HepG2 (cell line): ENCODE measurements around the gene KRT12. TPM values are rescaled to one million over a fixed set of nuclear protein-coding genes. Genes with fewer than 3 reads are reported as not detected.

Experiments
- CBX5 ChIP-seq: sonication (generic); formaldehyde crosslinking; IDR thresholded peaks from 2 replicates; pipeline ENCODE4 v1.4.0; 2020; ENCODE audit warnings: missing genetic modification reagents, borderline replicate concordance
- ESRRA ChIP-seq: sonication (generic); formaldehyde crosslinking; IDR thresholded peaks from 2 replicates; pipeline ENCODE4 v1.5.1; 2020; ENCODE audit warnings: mild to moderate bottlenecking, low read depth, missing genetic modification reagents
- ETV5 ChIP-seq: IDR thresholded peaks from 2 replicates; pipeline ENCODE4 v1.6.1; 2018; ENCODE audit warnings: missing biosample characterization, missing genetic modification reagents, inconsistent platforms, borderline replicate concordance
- FOXO1 ChIP-seq: sonication (generic); formaldehyde crosslinking; IDR thresholded peaks from 2 replicates; pipeline ENCODE4 v1.4.0; 2020; ENCODE audit warnings: missing genetic modification reagents
- GATAD1 ChIP-seq: IDR thresholded peaks from 2 replicates; pipeline ENCODE4 v1.6.1; 2016; ENCODE audit warnings: missing genetic modification reagents, missing compliant biosample characterization
- HIVEP1 ChIP-seq: sonication (generic); formaldehyde crosslinking; IDR thresholded peaks from 2 replicates; pipeline ENCODE4 v1.4.0; 2020; ENCODE audit warnings: mild to moderate bottlenecking, missing genetic modification reagents
- HMGXB4 ChIP-seq, 2 experiments: sonication (generic) in 1 of 2; formaldehyde crosslinking in 1 of 2; IDR thresholded peaks; 2 replicates each; pipeline versions ENCODE4 v1.4.0 to v1.6.1; 2018 to 2020; ENCODE audit warnings: missing genetic modification reagents in 2 of 2, borderline replicate concordance in 1 of 2, low read depth in 1 of 2, mild to moderate bottlenecking in 1 of 2, missing biosample characterization in 1 of 2
- KMT2B ChIP-seq: IDR thresholded peaks from 2 replicates; pipeline ENCODE4 v1.6.1; 2016; ENCODE audit warnings: missing genetic modification reagents, missing compliant biosample characterization
- MXD1 ChIP-seq: sonication (generic); formaldehyde crosslinking; IDR thresholded peaks from 2 replicates; pipeline ENCODE4 v1.4.0; 2020; ENCODE audit warnings: mild to moderate bottlenecking, missing genetic modification reagents
- RAD21 ChIP-seq: fragments of 450-650 bp; formaldehyde crosslinking; IDR thresholded peaks from 2 replicates; pipeline ENCODE4 v1.5.0; 2020; ENCODE audit warnings: mild to moderate bottlenecking
- RBM39 ChIP-seq: fragments of 200-400 bp; formaldehyde crosslinking; IDR thresholded peaks from one replicate; pipeline ENCODE4 v1.6.1; 2018; ENCODE audit warnings: antibody characterized with exemption, mild to moderate bottlenecking, low read depth, low read length; ENCODE audit not compliant: poor library complexity, severe bottlenecking
- SALL1 ChIP-seq: sonication (generic); formaldehyde crosslinking; IDR thresholded peaks from 2 replicates; pipeline ENCODE4 v1.8.0; 2022; ENCODE audit warnings: mild to moderate bottlenecking, missing genetic modification reagents
- SETDB1 ChIP-seq: sonication (generic); formaldehyde crosslinking; IDR thresholded peaks from 2 replicates; pipeline ENCODE4 v1.5.1; 2020; ENCODE audit warnings: missing genetic modification reagents, mild to moderate bottlenecking, borderline replicate concordance
- SMC3 ChIP-seq: IDR thresholded peaks from 2 replicates; pipeline ENCODE4 v1.6.1; 2011; ENCODE audit warnings: low read length, improper control_type of control experiment
- TBX2 ChIP-seq: sonication (generic); formaldehyde crosslinking; IDR thresholded peaks from 2 replicates; pipeline ENCODE4 v1.5.0; 2020; ENCODE audit warnings: missing genetic modification reagents, mild to moderate bottlenecking, borderline replicate concordance
- YEATS2 ChIP-seq: sonication (generic); formaldehyde crosslinking; IDR thresholded peaks from 2 replicates; pipeline ENCODE4 v1.4.0; 2020; ENCODE audit warnings: missing genetic modification reagents, borderline replicate concordance
- ZNF253 ChIP-seq: sonication (generic); formaldehyde crosslinking; IDR thresholded peaks from 2 replicates; pipeline ENCODE4 v1.8.0; 2022; ENCODE audit warnings: mild to moderate bottlenecking, missing genetic modification reagents, borderline replicate concordance
- ZNF3 ChIP-seq: IDR thresholded peaks from 2 replicates; pipeline ENCODE4 v1.7.0; 2017; ENCODE audit warnings: inconsistent platforms
- ZNF678 ChIP-seq: sonication (generic); formaldehyde crosslinking; IDR thresholded peaks from 2 replicates; pipeline ENCODE4 v1.4.0; 2020; ENCODE audit warnings: mild to moderate bottlenecking, missing genetic modification reagents
- ZNF687 ChIP-seq: sonication (generic); formaldehyde crosslinking; IDR thresholded peaks from 2 replicates; pipeline ENCODE4 v1.5.1; 2020; ENCODE audit warnings: mild to moderate bottlenecking, missing genetic modification reagents, moderate library complexity
- ZNF691 ChIP-seq: sonication (generic); formaldehyde crosslinking; IDR thresholded peaks from 2 replicates; pipeline ENCODE4 v1.4.0; 2020; ENCODE audit warnings: missing genetic modification reagents, low read depth, mild to moderate bottlenecking, borderline replicate concordance
- ZSCAN31 ChIP-seq: sonication (generic); formaldehyde crosslinking; IDR thresholded peaks from 2 replicates; pipeline ENCODE4 v1.5.0; 2020; ENCODE audit warnings: low read depth, mild to moderate bottlenecking, missing genetic modification reagents
- polyA plus RNA-seq, 8 experiments: library from polyadenylated mRNA; depleted of rRNA in 3 of 8; stranded (reverse) in 7 of 8; unstranded in 1 of 8; fragments of >200 nt; fragmentation: Illumina TruSeq in 4 of 8; extraction: Trizol in 4 of 8; gene quantifications; 2 replicates each; pipeline versions ENCODE4 v1.2.1 to v1.2.3, GENCODE V29; 2011 to 2016; ENCODE audit warnings: low read depth in 4 of 8, missing spikeins in 1 of 8, mixed read lengths in 1 of 8; ENCODE audit not compliant: insufficient read depth in 1 of 8
- total RNA-seq, 5 experiments: library from RNA; depleted of rRNA; stranded (reverse); fragments of >200 nt; fragmentation: Illumina TruSeq; extraction: Trizol; gene quantifications; 2 replicates each; pipeline ENCODE4 v1.2.3, GENCODE V29; 2016; ENCODE audit warnings: low read depth in 1 of 5

KRT12 gene
- total and polyA plus RNA-seq, 2 of the 13 experiments (the other 11 are each of a cell fraction or from before 2014, with no cell fraction given): 0.07 to 0.09 TPM

GRCh38 chr17:40862985-40863733 lies 3.9 kb downstream of the KRT12 start (continued):
- TF ChIP-seq ZSCAN31 (CRISPR knock-in tag) (peak; percentile 56; the same call in 1 of the 2 replicates), ESRRA (CRISPR knock-in tag) (0 out of 2 replicates have a peak, but pooled peaks have one; percentile 47), HIVEP1 (0 out of 2 replicates have a peak, but pooled peaks have one; percentile 32), TBX2 (0 out of 2 replicates have a peak, but pooled peaks have one; percentile 35), ZNF678 (CRISPR knock-in tag) (no peak), ZNF691 (CRISPR knock-in tag) (peak; percentile 81; the same call in 1 of the 2 replicates), HMGXB4 (CRISPR knock-in tag; IDR thresholded peaks at IDR 0.05; ENCODE audit: borderline replicate concordance in 1 of 2, low read depth in 1 of 2) (peak; percentile 52 to 68; a peak in 2 of 4 replicates), SMC3 (peak; percentile 70), FOXO1 (CRISPR knock-in tag) (peak; percentile 89), SALL1 (CRISPR knock-in tag) (peak; percentile 23; the same call in 1 of the 2 replicates), ZNF253 (CRISPR knock-in tag) (no peak), SETDB1 (CRISPR knock-in tag) (no peak), KMT2B (no peak), RBM39 (no peak), ZNF687 (peak; percentile 58), GATAD1 (CRISPR knock-in tag) (0 out of 2 replicates have a peak, but pooled peaks have one; percentile 17), ETV5 (CRISPR knock-in tag) (0 out of 2 replicates have a peak, but pooled peaks have one; percentile 19), CBX5 (0 out of 2 replicates have a peak, but pooled peaks have one; percentile 46), MXD1 (0 out of 2 replicates have a peak, but pooled peaks have one; percentile 29), YEATS2 (CRISPR knock-in tag) (0 out of 2 replicates have a peak, but pooled peaks have one; percentile 21), RAD21 (CRISPR knock-in tag) (peak; percentile 69), ZNF3 (CRISPR knock-in tag) (no peak)
